Renal cortex interstitium (tissue), 11 donors: ENCODE measurements around the gene HRG. TPM values are rescaled to one million over a fixed set of nuclear protein-coding genes. Genes with fewer than 3 reads are reported as not detected.
"Not testable (repeated sequence)": the region's sequence is repeated elsewhere in the genome, so short reads cannot be mapped to it uniquely, and the experiment has no call there.

Experiments used
- DNase-seq, 11 donors: peaks; one replicate each; pipeline ENCODE4 v3.0.0-alpha.2; 2013; ENCODE audit warnings: low read depth in 9 of 11, low spot score in 4 of 11; ENCODE audit errors: extremely low read depth in 1 of 11
- polyA plus RNA-seq, 3 donors: library from polyadenylated mRNA; unstranded; fragments of 120-200 nt; gene quantifications; one replicate each; pipeline ENCODE4 v1.2.1, GENCODE V29; 2013; ENCODE audit not compliant: insufficient read length in 3 of 3

Gene HRG
- polyA plus RNA-seq, 3 donors: 1.8 to 2.9 (median 2.2) TPM

GRCh38 chr3:186668426-186668825 is 2.6 kb downstream of the HRG start:
- DNase-seq: no peak

GRCh38 chr3:186669378-186670084 is 3.7 kb downstream of the HRG start:
- no peak for DNase-seq

- DNase-seq: no peak
These were observed 4.3 kb downstream of the HRG start for GRCh38 chr3:186670155-186670554.

GRCh38 chr3:186671051-186671450 is 5.2 kb downstream of the HRG start:
- no peak for DNase-seq

GRCh38 chr3:186678604-186679003 is 12.8 kb downstream of the HRG start:
- DNase-seq: no peak

- DNase-seq: no peak
These were observed 13.3 kb downstream of the HRG start for GRCh38 chr3:186679151-186679550.

- DNase-seq: no peak
These were observed 15.1 kb downstream of the HRG start for GRCh38 chr3:186680869-186681268.

- no peak for DNase-seq
These were observed 17.0 kb downstream of the HRG start for GRCh38 chr3:186682812-186683211.

- no peak for DNase-seq
These were observed 18.2 kb downstream of the HRG start for GRCh38 chr3:186683979-186684378.

- DNase-seq: not testable (repeated sequence)
These were observed 20.7 kb downstream of the HRG start for GRCh38 chr3:186686475-186686874.

- DNase-seq: no peak
These were observed 21.4 kb downstream of the HRG start for GRCh38 chr3:186687120-186687651.

GRCh38 chr3:186690304-186690703 is 24.5 kb downstream of the HRG start:
- DNase-seq: not testable (repeated sequence)

- DNase-seq: no peak
These were observed 25.9 kb downstream of the HRG start for GRCh38 chr3:186691676-186692075.

GRCh38 chr3:186693843-186694242 is 28.0 kb downstream of the HRG start:
- peak in 1 of 11 donors; percentile 4 for DNase-seq

GRCh38 chr3:186694288-186695032 is 28.6 kb downstream of the HRG start:
- no peak for DNase-seq

GRCh38 chr3:186696522-186696921 is 30.7 kb downstream of the HRG start:
- no peak for DNase-seq

- DNase-seq: no peak
These were observed 31.7 kb downstream of the HRG start for GRCh38 chr3:186697510-186697909.

GRCh38 chr3:186700267-186700666 is 34.5 kb downstream of the HRG start:
- no peak for DNase-seq

- not testable (repeated sequence) for DNase-seq
These were observed 36.6 kb downstream of the HRG start for GRCh38 chr3:186702451-186702850.
